Measurements from ENCODE around the gene PSMD14. TPM values are rescaled to one million over a fixed set of nuclear protein-coding genes. Genes with fewer than 3 reads are reported as not detected.

PSMD14 gene
- total and polyA plus RNA-seq, 2 of the 8 experiments (the other 6 are each of a cell fraction or from before 2014, with no cell fraction given), result 53.9 to 88.7 TPM

- peak; percentile 92 for TF ChIP-seq MAX (IDR thresholded peaks at IDR 0.05)
- no peak for TF ChIP-seq MAFK (IDR thresholded peaks at IDR 0.05; ENCODE audit: low read depth, low read length)
- TF ChIP-seq GABPA (IDR thresholded peaks at IDR 0.05; ENCODE audit: borderline replicate concordance, insufficient read depth, low read length), result no peak
- TF ChIP-seq KDM5A (IDR thresholded peaks at IDR 0.05; ENCODE audit: low read length), result no peak
- TF ChIP-seq CBX5 (IDR thresholded peaks at IDR 0.05; ENCODE audit: low read depth, low read length), result no peak
- 0 out of 2 replicates have a peak, but pooled peaks have one; percentile 19 for TF ChIP-seq TEAD4 (IDR thresholded peaks at IDR 0.05; ENCODE audit: low read depth, low read length)
- TF ChIP-seq CHD7 (IDR thresholded peaks at IDR 0.05; ENCODE audit: insufficient replicate concordance, low read length), result no peak
- no peak for TF ChIP-seq RBBP5 (IDR thresholded peaks at IDR 0.05; ENCODE audit: borderline replicate concordance, low read depth, low read length)
- TF ChIP-seq SP1 (IDR thresholded peaks at IDR 0.05; ENCODE audit: low read depth, low read length), result no peak
- TF ChIP-seq TAF1 (IDR thresholded peaks at IDR 0.05; ENCODE audit: low read depth, low read length), result no peak
Measured at GRCh38 chr2:161418715-161419637, 110.8 kb downstream of the PSMD14 start (continued).

Measured in H1 (cell line).